ENCODE data around the gene MYH4.

MYH4 gene

GRCh38 chr17:10429421-10430045, 39.8 kb downstream of the MYH4 start:
- H3K4me3 ChIP-seq (ENCODE audit: control insufficient read depth, low read depth, low read length) = no peak overlapping the region
- DNase-seq (ENCODE audit: low read depth) = no peak
- TF ChIP-seq CTCF (IDR thresholded peaks at IDR 0.05; ENCODE audit: control insufficient read depth, insufficient read depth, low read depth, low read length, missing control alignments) = no peak

DNA sequence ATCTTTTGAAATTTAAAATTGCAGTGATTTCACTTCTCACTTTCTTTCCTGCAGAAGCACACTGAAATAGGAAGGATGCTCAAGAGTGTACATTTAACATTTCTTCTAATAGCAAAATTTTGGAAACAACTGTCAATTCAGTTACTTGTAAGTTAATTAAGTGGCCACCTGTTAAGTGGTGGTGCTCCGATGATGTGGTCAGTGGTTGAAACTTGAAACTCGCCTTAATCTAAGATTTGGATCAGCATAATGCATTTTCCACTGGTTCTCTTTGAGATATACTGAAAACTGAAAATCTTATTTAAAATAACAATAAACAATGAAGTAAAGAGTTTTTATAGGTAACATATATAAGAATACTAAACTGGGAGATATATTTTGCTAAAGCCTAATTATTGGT, 40.6 kb downstream of the MYH4 start:
- no peak overlapping the region for H3K4me3 ChIP-seq (ENCODE audit: control insufficient read depth, low read depth, low read length)
- DNase-seq (ENCODE audit: low read depth) = no peak
- no peak for TF ChIP-seq CTCF (IDR thresholded peaks at IDR 0.05; ENCODE audit: control insufficient read depth, insufficient read depth, low read depth, low read length, missing control alignments)

GRCh38 chr17:10421900-10422542, 47.3 kb downstream of the MYH4 start, which contains the start of gene MYH8:
TSS of gene MYH8 (minus strand) at chr17:10421950. CDS start at chr17:10420227, 1,723 bp downstream.
- no peak for DNase-seq (ENCODE audit: low read depth)
- no peak within 1 kb of the TSS for H3K4me3 ChIP-seq (ENCODE audit: control insufficient read depth, low read depth, low read length)
- no peak for TF ChIP-seq CTCF (IDR thresholded peaks at IDR 0.05; ENCODE audit: control insufficient read depth, insufficient read depth, low read depth, low read length, missing control alignments)

DNA sequence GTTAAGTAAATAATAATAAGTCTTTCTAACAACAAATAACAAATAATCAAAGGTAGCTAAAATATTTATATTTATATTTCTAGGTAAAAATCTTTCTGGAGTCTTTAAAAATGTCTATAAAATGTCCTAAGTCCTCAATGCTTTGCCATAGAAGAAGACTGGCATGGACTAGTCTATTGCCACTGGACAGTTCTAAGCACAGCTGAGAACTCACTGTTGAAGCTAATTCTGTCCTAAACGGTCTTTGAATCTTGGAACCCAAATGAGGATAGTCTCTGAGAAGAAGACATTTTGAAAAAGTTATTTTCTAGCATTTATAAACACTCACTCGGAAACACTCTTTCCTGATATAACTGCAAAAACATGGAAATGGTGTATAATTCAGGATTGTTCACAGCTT, 48.1 kb downstream of the MYH4 start:
- DNase-seq (ENCODE audit: low read depth) = no peak
- no peak for TF ChIP-seq CTCF (IDR thresholded peaks at IDR 0.05; ENCODE audit: control insufficient read depth, insufficient read depth, low read depth, low read length, missing control alignments)

GRCh38 chr17:10420811-10421210, 48.5 kb downstream of the MYH4 start:
- no peak overlapping the region for H3K4me3 ChIP-seq (ENCODE audit: control insufficient read depth, low read depth, low read length)
- no peak for TF ChIP-seq CTCF (IDR thresholded peaks at IDR 0.05; ENCODE audit: control insufficient read depth, insufficient read depth, low read depth, low read length, missing control alignments)
- no peak for DNase-seq (ENCODE audit: low read depth)

More for the DNA sequence above, 48.1 kb downstream of the MYH4 start:
- H3K4me3 ChIP-seq (ENCODE audit: control insufficient read depth, low read depth, low read length) = no peak overlapping the region

GRCh38 chr17:10417431-10417830, 51.9 kb downstream of the MYH4 start:
- no peak overlapping the region for H3K4me3 ChIP-seq (ENCODE audit: control insufficient read depth, low read depth, low read length)
- no peak for DNase-seq (ENCODE audit: low read depth)
- no peak for TF ChIP-seq CTCF (IDR thresholded peaks at IDR 0.05; ENCODE audit: control insufficient read depth, insufficient read depth, low read depth, low read length, missing control alignments)
